WI38 (cell line): Measurements from ENCODE around the gene CDH15.

Experiments used
- H3K4me3 ChIP-seq: 2 replicates; pipeline ENCODE4 v1.5.1; 2011; ENCODE audit warnings: low read depth, mild to moderate bottlenecking, control low read depth, low read length
- TF ChIP-seq, protein P1 (sequence below): IDR thresholded peaks from 2 replicates; pipeline ENCODE4 v1.5.1; 2012; ENCODE audit warnings: low read depth, mild to moderate bottlenecking, control low read depth, low read length

Gene CDH15

DNA sequence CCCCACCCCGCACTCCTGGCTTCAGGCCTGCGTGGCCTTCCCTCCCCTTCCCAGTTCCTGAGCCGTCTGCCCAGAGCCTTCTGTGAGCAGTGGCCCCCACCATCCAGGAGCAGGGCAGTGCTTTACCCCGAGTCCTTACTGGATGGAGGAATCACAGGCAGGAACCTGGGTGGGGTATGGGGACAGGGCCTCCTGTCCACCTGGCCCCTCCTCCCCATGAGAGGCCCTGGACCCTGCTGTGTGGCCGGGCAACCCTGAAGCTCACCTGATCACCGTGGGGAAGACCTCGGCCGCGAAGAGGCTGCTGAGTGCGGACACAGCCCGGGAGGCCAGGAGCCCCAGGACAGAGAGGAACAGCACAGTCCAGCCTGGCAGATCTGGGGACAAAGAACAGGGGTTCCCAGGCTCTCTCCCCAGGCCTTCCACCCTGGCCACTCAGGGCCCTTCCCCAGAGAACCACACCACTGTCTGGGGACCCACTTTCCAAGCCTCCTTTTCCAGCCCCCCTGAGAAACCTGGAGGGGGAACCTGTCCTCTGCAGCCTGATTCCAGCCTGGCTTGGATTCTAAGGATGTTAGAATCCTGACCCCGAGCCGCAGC lies 25.6 kb downstream of the CDH15 start:
- TF ChIP-seq, protein P1, sequence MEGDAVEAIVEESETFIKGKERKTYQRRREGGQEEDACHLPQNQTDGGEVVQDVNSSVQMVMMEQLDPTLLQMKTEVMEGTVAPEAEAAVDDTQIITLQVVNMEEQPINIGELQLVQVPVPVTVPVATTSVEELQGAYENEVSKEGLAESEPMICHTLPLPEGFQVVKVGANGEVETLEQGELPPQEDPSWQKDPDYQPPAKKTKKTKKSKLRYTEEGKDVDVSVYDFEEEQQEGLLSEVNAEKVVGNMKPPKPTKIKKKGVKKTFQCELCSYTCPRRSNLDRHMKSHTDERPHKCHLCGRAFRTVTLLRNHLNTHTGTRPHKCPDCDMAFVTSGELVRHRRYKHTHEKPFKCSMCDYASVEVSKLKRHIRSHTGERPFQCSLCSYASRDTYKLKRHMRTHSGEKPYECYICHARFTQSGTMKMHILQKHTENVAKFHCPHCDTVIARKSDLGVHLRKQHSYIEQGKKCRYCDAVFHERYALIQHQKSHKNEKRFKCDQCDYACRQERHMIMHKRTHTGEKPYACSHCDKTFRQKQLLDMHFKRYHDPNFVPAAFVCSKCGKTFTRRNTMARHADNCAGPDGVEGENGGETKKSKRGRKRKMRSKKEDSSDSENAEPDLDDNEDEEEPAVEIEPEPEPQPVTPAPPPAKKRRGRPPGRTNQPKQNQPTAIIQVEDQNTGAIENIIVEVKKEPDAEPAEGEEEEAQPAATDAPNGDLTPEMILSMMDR: no peak
- H3K4me3 ChIP-seq: no peak overlapping the region

DNA sequence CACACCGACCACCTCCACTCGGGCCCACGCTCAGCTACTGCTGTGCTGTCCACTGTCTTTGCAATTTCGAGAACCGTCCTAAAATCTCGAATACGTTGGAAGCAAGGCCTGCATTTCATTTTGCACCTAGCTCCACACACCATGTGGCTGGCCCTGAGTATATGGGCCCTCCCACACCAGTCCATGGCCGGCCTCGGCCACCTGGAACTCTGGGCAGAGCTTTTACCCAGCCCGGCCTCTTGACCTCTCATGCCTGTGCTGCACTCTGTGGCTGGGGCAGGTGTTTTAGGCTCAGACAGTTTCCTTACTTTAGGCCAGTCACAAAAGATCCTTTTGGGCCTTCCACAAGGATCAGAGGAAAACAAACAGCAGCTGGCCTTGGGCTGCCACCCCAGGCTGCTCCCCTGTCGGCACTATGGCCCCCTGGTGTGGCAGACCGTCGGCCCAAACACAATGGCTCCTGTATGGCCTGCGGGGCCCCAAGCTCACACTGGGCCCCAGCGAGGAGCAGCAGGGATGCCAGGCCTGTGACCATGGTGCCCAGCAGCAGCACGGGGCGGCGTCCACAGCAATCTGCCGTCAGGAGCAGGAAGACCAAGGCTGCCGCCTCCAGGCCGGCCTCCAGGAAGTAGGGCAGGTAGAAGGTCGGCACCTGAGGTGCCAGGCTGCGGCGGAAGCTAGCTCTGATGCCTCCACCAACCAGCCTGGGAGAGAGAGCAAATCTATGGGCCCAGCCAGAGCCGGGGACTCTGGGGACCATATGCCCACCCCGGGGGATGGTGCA lies 26.3 kb downstream of the CDH15 start:
- TF ChIP-seq, protein P1: no peak

DNA sequence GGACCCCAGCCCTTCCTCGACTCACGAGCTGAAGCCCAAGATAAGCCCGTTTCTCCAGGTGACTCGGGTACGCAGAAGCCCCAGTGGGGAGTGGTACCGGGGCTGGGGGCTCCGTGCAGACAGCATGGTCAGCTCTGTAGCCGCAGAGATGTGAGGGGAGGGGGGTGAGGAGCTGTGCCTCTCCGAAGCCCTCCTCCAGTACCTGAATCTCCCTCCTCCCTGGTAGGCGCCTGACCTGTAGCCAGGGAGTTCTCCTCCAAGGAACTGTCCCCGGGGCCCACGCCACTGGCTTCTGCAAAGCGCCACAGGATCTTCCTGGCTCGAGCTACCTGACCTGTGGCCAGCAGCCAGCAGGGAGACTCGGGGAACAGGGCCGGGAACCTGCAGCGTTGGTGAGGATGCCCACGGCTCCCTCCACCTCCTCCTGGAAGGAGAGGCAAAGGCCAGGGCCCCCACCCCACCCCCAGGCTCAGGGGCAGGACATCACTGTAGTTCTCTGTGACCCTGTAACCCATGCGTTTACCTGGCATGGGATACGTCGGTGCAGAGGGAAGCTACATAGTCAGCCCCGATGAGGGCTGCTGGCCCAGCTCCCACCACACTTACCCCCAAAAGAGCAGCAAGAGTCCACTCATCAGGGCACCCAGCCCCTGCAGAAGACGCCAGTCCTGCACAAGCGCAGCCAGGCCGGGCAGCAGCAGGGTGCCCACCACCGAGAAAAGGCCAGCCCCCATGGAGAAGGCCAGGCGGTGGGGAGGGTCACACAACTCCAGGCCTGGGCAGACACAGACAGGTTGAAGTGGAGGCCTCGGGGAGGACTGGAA lies 27.1 kb downstream of the CDH15 start:
- TF ChIP-seq, protein P1: no peak
- H3K4me3 ChIP-seq: no peak overlapping the region

More for the DNA sequence above, 26.3 kb downstream of the CDH15 start:
- H3K4me3 ChIP-seq: no peak overlapping the region

DNA sequence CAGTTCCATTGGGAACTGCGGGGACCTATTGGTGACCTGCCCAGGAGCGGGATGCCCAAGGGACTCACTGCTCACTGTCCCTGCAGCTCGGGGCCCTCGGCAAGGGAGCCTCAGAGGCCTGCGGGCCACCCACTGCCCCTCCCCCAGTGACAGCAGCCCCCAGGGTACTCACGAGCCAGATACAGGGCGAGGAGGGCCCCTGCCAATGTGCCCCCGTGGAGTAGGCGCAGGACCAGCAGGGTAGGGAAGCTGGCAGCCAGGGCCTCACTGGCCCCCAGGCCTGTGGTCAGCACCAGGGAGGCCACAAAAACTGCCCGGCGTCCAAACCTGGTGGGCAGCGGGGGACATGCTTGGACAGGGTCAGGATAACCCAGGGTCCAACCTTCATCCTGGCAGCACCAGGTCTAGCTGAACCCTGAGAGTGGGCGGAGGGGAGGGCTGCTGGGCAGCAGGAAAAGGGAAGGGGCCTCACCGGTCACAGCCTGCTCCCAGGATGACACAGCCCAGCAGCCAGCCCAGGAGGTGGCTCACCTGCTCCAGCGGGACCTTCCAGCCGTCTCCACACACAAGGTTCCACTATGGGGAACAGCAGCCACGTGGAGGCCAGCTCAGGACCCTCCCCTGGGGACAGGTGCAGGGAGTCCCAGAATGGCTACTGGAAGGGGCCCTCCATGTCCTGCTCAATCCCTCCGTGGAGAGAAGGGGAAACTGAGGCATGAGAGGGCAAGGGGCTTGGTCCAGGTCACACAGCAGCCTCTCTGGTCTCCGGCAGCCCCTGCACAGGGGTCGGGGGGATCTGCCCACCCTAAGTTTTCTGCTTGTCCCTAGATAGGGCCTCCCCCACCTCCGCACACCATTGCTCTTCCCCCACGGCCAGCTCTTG lies 27.9 kb downstream of the CDH15 start:
- no peak overlapping the region for H3K4me3 ChIP-seq
- TF ChIP-seq, protein P1: no peak

DNA sequence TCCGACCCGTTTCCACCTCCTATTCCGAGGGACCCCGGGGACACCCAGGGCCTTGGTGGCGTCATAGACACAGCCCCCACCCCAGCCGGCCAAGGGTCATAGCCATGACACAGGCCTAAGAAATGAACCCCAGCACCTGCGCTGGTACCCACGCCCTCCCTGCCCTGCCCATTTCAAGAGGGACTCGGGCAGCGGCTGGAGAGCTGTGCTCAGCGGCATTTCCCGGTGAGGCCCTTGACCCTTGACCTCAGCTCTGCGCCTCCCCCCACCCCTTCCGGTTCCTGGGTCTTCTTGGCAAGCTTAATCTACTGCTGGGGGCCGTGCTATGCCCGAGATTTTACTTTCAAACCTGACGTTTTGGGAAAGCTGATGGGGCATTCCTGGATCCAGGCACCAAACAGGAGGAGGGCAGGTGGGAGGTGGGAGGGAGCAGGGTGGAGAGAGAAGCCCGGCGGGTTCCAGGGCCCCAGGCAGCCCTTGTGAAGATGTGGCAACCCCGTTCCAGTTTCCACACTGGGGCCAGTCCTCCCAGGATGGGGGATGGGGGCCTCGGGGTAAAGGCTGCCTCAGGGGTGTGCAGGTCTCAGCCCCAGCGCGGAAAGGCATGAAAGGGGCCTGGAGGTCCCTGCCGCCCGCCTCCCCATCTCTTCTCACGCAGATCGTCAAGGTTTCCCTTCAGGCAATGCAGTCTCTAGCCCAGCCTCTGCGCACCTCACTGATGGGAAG lies 28.7 kb downstream of the CDH15 start, which contains the start of gene SLC22A31:
Gene SLC22A31 (minus strand): TSS at position 414 of the 726 bp plus-strand sequence. CDS start 36 bp downstream, at position 378.
- no peak within 1 kb of the TSS for H3K4me3 ChIP-seq
- TF ChIP-seq, protein P1: no peak

DNA sequence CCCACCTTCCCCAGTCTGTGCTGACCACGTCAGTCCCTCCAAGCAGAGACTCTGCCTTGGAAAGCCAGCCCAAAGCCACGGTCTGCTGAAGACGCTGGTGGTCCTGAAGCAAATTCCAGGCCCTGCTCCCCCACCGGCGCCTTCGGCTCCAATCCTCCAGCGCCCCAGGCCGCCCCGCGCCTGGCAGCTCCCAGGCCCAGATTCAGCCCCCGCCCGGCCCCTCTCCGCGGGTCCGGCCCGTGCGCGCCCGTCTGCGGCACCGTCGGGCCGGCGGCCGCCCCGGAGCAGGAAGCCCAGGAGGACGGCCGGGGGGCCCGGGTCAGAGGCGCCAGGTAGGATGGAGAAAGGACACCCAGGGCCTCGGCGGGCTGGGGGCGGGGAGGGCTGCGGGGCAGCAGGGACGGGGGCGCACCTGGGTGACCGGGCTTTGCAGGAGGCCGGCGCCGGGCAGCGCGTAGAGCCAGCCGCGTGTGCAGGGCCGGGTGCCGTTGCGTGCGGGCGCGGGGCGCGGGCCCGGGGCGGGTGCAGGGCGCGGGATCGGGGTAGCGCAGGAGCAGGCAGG lies 29.4 kb downstream of the CDH15 start:
- TF ChIP-seq, protein P1: no peak
- H3K4me3 ChIP-seq: no peak overlapping the region
